Activated CD8-positive, alpha-beta T cell treated with anti-CD3 and anti-CD28 coated beads for 36 hours (primary cell): ENCODE measurements around the gene MDK. TPM values are rescaled to one million over a fixed set of nuclear protein-coding genes. Genes with fewer than 3 reads are reported as not detected.

ENCODE experiments used
- microRNA-seq: library from miRNA; unstranded; fragments of <30 nt; microRNA quantifications from one replicate; pipeline ENCODE4 v1.2.0, GENCODE V29; 2022; ENCODE audit warnings: borderline microRNAs expressed, borderline replicate concordance
- total RNA-seq, 2 experiments: library from RNA; stranded (reverse); gene quantifications; one replicate each; pipeline ENCODE4 v1.2.3, GENCODE V29; 2021

The MDK gene
- total RNA-seq, 2 experiments from 2014 or later, result 4.2 to 4.9 TPM

Small RNA genes within 50 kb of the gene (microRNA-seq; reads per million reads assigned to microRNA genes)
- not detected for gene MIR4688

Other genes starting within 250 kb of the MDK start
- not detected for gene CREB3L1, start 104.0 kb upstream of the MDK start, total RNA-seq
- 10 to 100 TPM; 94.4 to 94.9 TPM for gene DGKZ, start 34.2 kb upstream of the MDK start, total RNA-seq
- not detected for gene CHRM4, start 10.1 kb downstream of the MDK start, total RNA-seq
- gene AMBRA1, start 212.4 kb downstream of the MDK start, total RNA-seq, result 10 to 100 TPM; 24.0 to 24.1 TPM
- 1 to 10 TPM; 3.1 to 3.3 TPM for gene HARBI1, start 235.6 kb downstream of the MDK start, total RNA-seq
- 10 to 100 TPM; 53.4 to 61.2 TPM for gene ATG13, start 235.9 kb downstream of the MDK start, total RNA-seq